Keratinocyte (primary cell): ENCODE measurements around the gene SNX8. TPM values are rescaled to one million over a fixed set of nuclear protein-coding genes. Genes with fewer than 3 reads are reported as not detected.
"Not testable (repeated sequence)": the region's sequence is repeated elsewhere in the genome, so short reads cannot be mapped to it uniquely, and the experiment has no call there.

Experiments
- DNase-seq: peaks from one replicate; pipeline ENCODE4 v3.0.0-alpha.2; 2011; ENCODE audit warnings: low read depth, missing footprints, low spot score
- FAIRE-seq: peaks from 2 replicates; lab custom pipeline; 2011; peaks lifted over from hg19 to GRCh38; lab: Jason Lieb, UNC
- H2AFZ ChIP-seq: 2 replicates; pipeline ENCODE4 v1.6.0; 2012; ENCODE audit warnings: low read length, control low read depth, inconsistent platforms; ENCODE audit not compliant: control insufficient read depth
- H3K27ac ChIP-seq: 2 replicates; pipeline ENCODE4 v1.5.1; 2011; ENCODE audit warnings: low read length; ENCODE audit not compliant: control insufficient read depth, insufficient read depth
- H3K27me3 ChIP-seq: 3 replicates; pipeline ENCODE4 v1.6.0; 2011; ENCODE audit warnings: low read length; ENCODE audit not compliant: control insufficient read depth, insufficient read depth; ENCODE audit errors: extremely low read depth
- H3K36me3 ChIP-seq, 2 experiments: 2 replicates in 1 of 2; 3 replicates in 1 of 2; pipeline ENCODE4 v1.5.1; 2011; ENCODE audit warnings: low read length in 2 of 2, mild to moderate bottlenecking in 1 of 2; ENCODE audit not compliant: control insufficient read depth in 2 of 2, insufficient read depth in 2 of 2; ENCODE audit errors: extremely low read depth in 1 of 2
- H3K4me1 ChIP-seq: 3 replicates; pipeline ENCODE4 v1.5.1; 2011; ENCODE audit warnings: low read length; ENCODE audit not compliant: control insufficient read depth, insufficient read depth; ENCODE audit errors: extremely low read depth
- H3K4me2 ChIP-seq: 3 replicates; pipeline ENCODE4 v1.6.0; 2011; ENCODE audit warnings: low read depth, low read length; ENCODE audit not compliant: control insufficient read depth, insufficient read depth; ENCODE audit errors: extremely low read depth
- H3K4me3 ChIP-seq, 3 experiments: fragments of 200-600 bp in 1 of 3; sonication (generic) in 1 of 3; 2 replicates in 2 of 3; 3 replicates in 1 of 3; pipeline ENCODE4 v1.5.1; 2011 to 2016; ENCODE audit warnings: low read length in 3 of 3, mild to moderate bottlenecking in 3 of 3, control low read depth in 2 of 3, inconsistent platforms in 1 of 3, low read depth in 1 of 3, mixed read lengths in 1 of 3, mixed run types in 1 of 3, moderate library complexity in 1 of 3; ENCODE audit not compliant: control insufficient read depth in 2 of 3, insufficient read depth in 2 of 3; ENCODE audit errors: extremely low read depth in 1 of 3
- H3K79me2 ChIP-seq: 2 replicates; pipeline ENCODE4 v1.6.0; 2012; ENCODE audit warnings: low read length; ENCODE audit not compliant: control insufficient read depth, insufficient read depth
- H3K9ac ChIP-seq: 3 replicates; pipeline ENCODE4 v1.6.0; 2011; ENCODE audit warnings: low read length; ENCODE audit not compliant: control insufficient read depth, insufficient read depth; ENCODE audit errors: extremely low read depth
- H3K9me1 ChIP-seq: 3 replicates; pipeline ENCODE4 v1.6.0; 2011; ENCODE audit warnings: low read length; ENCODE audit not compliant: control insufficient read depth, insufficient read depth; ENCODE audit errors: extremely low read depth
- H3K9me3 ChIP-seq: 2 replicates; pipeline ENCODE4 v1.5.1; 2012; ENCODE audit warnings: low read depth, low read length; ENCODE audit not compliant: control insufficient read depth
- H4K20me1 ChIP-seq: 3 replicates; pipeline ENCODE4 v1.6.0; 2011; ENCODE audit warnings: low read length; ENCODE audit not compliant: control insufficient read depth, insufficient read depth; ENCODE audit errors: extremely low read depth
- CTCF ChIP-seq, 3 experiments: IDR thresholded peaks in 1 of 3; conservative IDR thresholded peaks in 1 of 3; optimal IDR thresholded peaks in 1 of 3; 2 replicates in 2 of 3; 3 replicates in 1 of 3; pipeline versions ENCODE3 to v1.5.1; 2011; ENCODE audit warnings: low read length in 3 of 3, mild to moderate bottlenecking in 3 of 3, moderate library complexity in 2 of 3, control low read depth in 1 of 3, inconsistent platforms in 1 of 3; ENCODE audit not compliant: insufficient read depth in 2 of 3; ENCODE audit errors: extremely low read depth in 1 of 3
- EZH2 ChIP-seq: IDR thresholded peaks from one replicate; pipeline ENCODE4 v1.6.1; 2012; ENCODE audit warnings: inconsistent platforms, mild to moderate bottlenecking, low read length, moderate library complexity
- dilution Hi-C: fragments of 300-500 bp; cut with MboI; formaldehyde crosslinking; loops from one replicate; pipeline ENCODE4 v1.7.0; 2020; ENCODE audit warnings: low sequenced_read_pairs; ENCODE audit not compliant: extremely low pct_ligation_motif_present
- polyA plus RNA-seq, 5 experiments: library from polyadenylated mRNA; depleted of rRNA in 3 of 5; stranded (reverse) in 3 of 5; stranded (forward) in 1 of 5; unstranded in 1 of 5; fragments of >200 nt; gene quantifications; 1 replicate in 1 of 5; 2 replicates in 3 of 5; 3 replicates in 1 of 5; pipeline versions ENCODE4 v1.2.1 to v1.2.3, GENCODE V29; 2011 to 2012; ENCODE audit warnings: missing spikeins in 2 of 5, low read depth in 1 of 5, low replicate concordance in 1 of 5

Gene SNX8
- polyA plus RNA-seq, 1 donor (not counting 4 experiments of a cell fraction or from before 2014, with no cell fraction given) = 24.2 TPM

GRCh38 chr7:2350861-2351260 is 36.6 kb upstream of the SNX8 start:
- Histone ChIP-seq H3K4me2 (no peak overlapping the region), H3K4me3 (no peak overlapping the region), H2AFZ (no peak overlapping the region), H3K79me2 (peaks cover 17% of the 10 kb centered on the region), H3K27ac (no peak overlapping the region), H3K27me3 (no peaks in the 10 kb centered on the region), H3K9me1 (no peaks in the 10 kb centered on the region), H4K20me1 (no peaks in the 10 kb centered on the region), H3K36me3 (peaks cover 0 to 5% of the 10 kb centered on the region in 2 experiments), H3K9me3 (no peaks in the 10 kb centered on the region), H3K9ac (no peak overlapping the region), H3K4me1 (peaks cover 4% of the 10 kb centered on the region)
- no peak for FAIRE-seq
- TF ChIP-seq EZH2 (no peak), CTCF (optimal IDR thresholded peaks at IDR 0.05 in 1 of 3, IDR thresholded peaks at IDR 0.05 in 1 of 3, conservative IDR thresholded peaks at IDR 0.05 in 1 of 3; ENCODE audit: extremely low read depth in 1 of 3, insufficient read depth in 2 of 3, low read length in 3 of 3) (no peak)
- dilution Hi-C loops = no loop called here
- DNase-seq = no peak

GRCh38 chr7:2350055-2350454 is 35.8 kb upstream of the SNX8 start:
- dilution Hi-C loops = no loop called here

GRCh38 chr7:2347351-2348063 is 33.3 kb upstream of the SNX8 start:
- dilution Hi-C loops, H3K9me3 ChIP-seq, H3K27me3 ChIP-seq, H2AFZ ChIP-seq, H3K4me2 ChIP-seq, DNase-seq, H3K79me2 ChIP-seq, H3K4me3 ChIP-seq, H3K4me1 ChIP-seq, H3K9me1 ChIP-seq, H4K20me1 ChIP-seq, H3K36me3 ChIP-seq, H3K9ac ChIP-seq, H3K27ac ChIP-seq, FAIRE-seq: not testable (repeated sequence)

More at GRCh38 chr7:2350055-2350454, 35.8 kb upstream of the SNX8 start:
- no peak overlapping the region for H3K4me2 ChIP-seq
- no peak for FAIRE-seq
- H3K79me2 ChIP-seq = peaks cover 8% of the 10 kb centered on the region
- no peaks in the 10 kb centered on the region for H3K27me3 ChIP-seq
- no peaks in the 10 kb centered on the region for H3K9me1 ChIP-seq
- H4K20me1 ChIP-seq = no peaks in the 10 kb centered on the region
- no peak overlapping the region for H3K4me3 ChIP-seq
- H3K27ac ChIP-seq = no peak overlapping the region
- no peak overlapping the region for H2AFZ ChIP-seq
- H3K36me3 ChIP-seq = peaks cover 0 to 5% of the 10 kb centered on the region in 2 experiments
- DNase-seq = no peak
- no peak overlapping the region for H3K9ac ChIP-seq
- H3K4me1 ChIP-seq = peaks cover 3% of the 10 kb centered on the region
- H3K9me3 ChIP-seq = no peaks in the 10 kb centered on the region
- TF ChIP-seq EZH2 (no peak), CTCF (optimal IDR thresholded peaks at IDR 0.05 in 1 of 3, IDR thresholded peaks at IDR 0.05 in 1 of 3, conservative IDR thresholded peaks at IDR 0.05 in 1 of 3; ENCODE audit: extremely low read depth in 1 of 3, insufficient read depth in 2 of 3, low read length in 3 of 3) (no peak)
